Keratinocyte (primary cell): ENCODE results near the gene DPP3.

Source experiments
- CTCF ChIP-seq, 3 experiments: IDR thresholded peaks in 1 of 3; conservative IDR thresholded peaks in 1 of 3; optimal IDR thresholded peaks in 1 of 3; 2 replicates in 2 of 3; 3 replicates in 1 of 3; pipeline versions ENCODE3 to v1.5.1; 2011; ENCODE audit warnings: low read length in 3 of 3, mild to moderate bottlenecking in 3 of 3, moderate library complexity in 2 of 3, control low read depth in 1 of 3, inconsistent platforms in 1 of 3; ENCODE audit not compliant: insufficient read depth in 2 of 3; ENCODE audit errors: extremely low read depth in 1 of 3
- EZH2 ChIP-seq: IDR thresholded peaks from one replicate; pipeline ENCODE4 v1.6.1; 2012; ENCODE audit warnings: inconsistent platforms, mild to moderate bottlenecking, low read length, moderate library complexity

GRCh38 chr11:66476173-66476840 is 3.9 kb upstream of the DPP3 start:
- TF ChIP-seq CTCF (optimal IDR thresholded peaks at IDR 0.05 in 1 of 3, IDR thresholded peaks at IDR 0.05 in 1 of 3, conservative IDR thresholded peaks at IDR 0.05 in 1 of 3; ENCODE audit: extremely low read depth in 1 of 3, insufficient read depth in 2 of 3, low read length in 3 of 3) = no peak
- TF ChIP-seq EZH2 = no peak
